GM19193 (cell line): ENCODE results near the gene RNF44.
A peak's percentile ranks its signal among the peaks of the same experiment; 100 is the strongest.

Experiments
- POLR2A ChIP-seq: IDR thresholded peaks from 4 replicates; pipeline ENCODE4 v1.6.1; 2011; ENCODE audit not compliant: insufficient read depth, insufficient read length; ENCODE audit errors: extremely low read depth

Gene RNF44

GRCh38 chr5:176542135-176542595 is 5.0 kb upstream of the RNF44 start:
- TF ChIP-seq POLR2A = no peak

- TF ChIP-seq POLR2A = no peak
Observed at GRCh38 chr5:176541338-176542134, 4.3 kb upstream of the RNF44 start.

- no peak for TF ChIP-seq POLR2A
Observed at GRCh38 chr5:176540956-176541337, 3.7 kb upstream of the RNF44 start.

GRCh38 chr5:176540476-176540899 is 3.3 kb upstream of the RNF44 start:
- TF ChIP-seq POLR2A = no peak

GRCh38 chr5:176538989-176539384 is 1.8 kb upstream of the RNF44 start:
- no peak for TF ChIP-seq POLR2A

- TF ChIP-seq POLR2A = no peak
Observed at GRCh38 chr5:176538230-176538988, 1.2 kb upstream of the RNF44 start.

- no peak for TF ChIP-seq POLR2A
Observed at GRCh38 chr5:176537554-176538229, 490 bp upstream of the RNF44 start.

GRCh38 chr5:176536132-176536901 is 885 bp downstream of the RNF44 start:
- peak; percentile 55 for TF ChIP-seq POLR2A

GRCh38 chr5:176535664-176536131 is 1.5 kb downstream of the RNF44 start:
- no peak for TF ChIP-seq POLR2A

GRCh38 chr5:176535101-176535663 is 2.0 kb downstream of the RNF44 start:
- TF ChIP-seq POLR2A = peak; percentile 67

GRCh38 chr5:176534640-176535039 is 2.6 kb downstream of the RNF44 start:
- no peak for TF ChIP-seq POLR2A

- TF ChIP-seq POLR2A = no peak
Observed at GRCh38 chr5:176533894-176534611, 3.1 kb downstream of the RNF44 start.

- no peak for TF ChIP-seq POLR2A
Observed at GRCh38 chr5:176533390-176533789, 3.8 kb downstream of the RNF44 start.
